Kidney epithelial cell (primary cell): ENCODE data around the gene COL23A1. TPM values are rescaled to one million over a fixed set of nuclear protein-coding genes. Genes with fewer than 3 reads are reported as not detected.

Experiments
- DNase-seq: peaks from one replicate; pipeline ENCODE4 v3.0.0-alpha.2; 2010; ENCODE audit warnings: low read depth
- H3K27me3 ChIP-seq: 2 replicates; pipeline ENCODE4 v1.6.0; 2011; ENCODE audit warnings: low read length; ENCODE audit not compliant: control insufficient read depth, insufficient read depth
- H3K36me3 ChIP-seq: 2 replicates; pipeline ENCODE4 v1.5.1; 2011; ENCODE audit warnings: low read length; ENCODE audit not compliant: control insufficient read depth, insufficient read depth
- H3K4me3 ChIP-seq: 2 replicates; pipeline ENCODE4 v1.5.1; 2011; ENCODE audit warnings: low read depth, mild to moderate bottlenecking, control low read depth, low read length
- total RNA-seq: library from RNA; depleted of rRNA; stranded (reverse); fragments of >200 nt; gene quantifications from 2 replicates; pipeline ENCODE4 v1.2.3, GENCODE V29; 2015
- TF ChIP-seq, protein P1 (sequence below): IDR thresholded peaks from 2 replicates; pipeline ENCODE4 v1.5.1; 2011; ENCODE audit warnings: mild to moderate bottlenecking, moderate library complexity, low read length, control low read depth, inconsistent platforms; ENCODE audit not compliant: insufficient read depth, poor library complexity, severe bottlenecking

COL23A1 gene
- total RNA-seq, 1 donor from 2014 or later: 0.17 TPM

DNA sequence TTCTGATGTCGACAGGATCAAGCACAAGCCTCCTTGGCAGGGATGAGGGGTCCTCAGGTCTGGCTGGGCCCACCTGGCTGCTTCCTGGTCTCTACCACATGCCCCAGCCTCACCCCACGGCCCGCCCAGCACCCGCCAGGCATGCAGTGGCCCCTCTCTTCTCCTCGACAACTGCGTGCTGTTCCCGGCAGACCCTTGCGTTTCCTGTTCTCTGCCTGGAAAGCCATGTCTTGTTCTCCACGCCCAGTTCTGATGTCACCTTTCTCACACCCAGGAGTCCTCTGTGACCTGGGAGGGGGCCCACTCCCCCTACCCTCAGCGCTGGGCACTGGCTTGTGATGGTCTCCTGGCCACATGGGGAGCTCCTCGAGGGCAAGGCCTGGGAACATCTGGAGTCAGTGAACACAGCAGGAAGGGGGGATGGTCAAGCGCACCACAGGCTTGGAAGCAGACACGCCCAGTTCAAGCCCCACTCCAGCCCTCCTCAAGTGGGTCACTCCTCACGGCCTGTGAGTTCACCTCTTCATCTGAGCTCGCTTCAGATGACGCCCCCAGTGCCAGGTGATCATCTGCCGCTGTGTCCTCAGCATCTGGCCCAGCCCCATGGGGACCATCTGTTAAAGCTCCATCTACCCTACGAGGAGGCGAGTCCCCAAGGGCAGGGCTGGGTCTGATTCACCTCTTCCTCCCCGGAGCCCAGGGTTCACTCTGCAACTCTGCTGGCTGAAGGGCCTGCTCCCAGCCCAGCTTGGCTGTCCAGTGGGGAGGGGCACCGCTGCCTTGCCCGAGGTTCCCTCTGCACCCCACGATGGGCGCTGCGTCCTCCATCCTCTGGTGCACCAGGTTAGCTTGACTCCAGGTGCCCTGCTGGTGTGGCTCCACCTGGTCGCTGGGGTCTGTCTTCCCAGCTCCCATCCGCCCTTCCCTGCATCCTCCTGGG, 224.4 kb downstream of the COL23A1 start:
- TF ChIP-seq, protein P1, sequence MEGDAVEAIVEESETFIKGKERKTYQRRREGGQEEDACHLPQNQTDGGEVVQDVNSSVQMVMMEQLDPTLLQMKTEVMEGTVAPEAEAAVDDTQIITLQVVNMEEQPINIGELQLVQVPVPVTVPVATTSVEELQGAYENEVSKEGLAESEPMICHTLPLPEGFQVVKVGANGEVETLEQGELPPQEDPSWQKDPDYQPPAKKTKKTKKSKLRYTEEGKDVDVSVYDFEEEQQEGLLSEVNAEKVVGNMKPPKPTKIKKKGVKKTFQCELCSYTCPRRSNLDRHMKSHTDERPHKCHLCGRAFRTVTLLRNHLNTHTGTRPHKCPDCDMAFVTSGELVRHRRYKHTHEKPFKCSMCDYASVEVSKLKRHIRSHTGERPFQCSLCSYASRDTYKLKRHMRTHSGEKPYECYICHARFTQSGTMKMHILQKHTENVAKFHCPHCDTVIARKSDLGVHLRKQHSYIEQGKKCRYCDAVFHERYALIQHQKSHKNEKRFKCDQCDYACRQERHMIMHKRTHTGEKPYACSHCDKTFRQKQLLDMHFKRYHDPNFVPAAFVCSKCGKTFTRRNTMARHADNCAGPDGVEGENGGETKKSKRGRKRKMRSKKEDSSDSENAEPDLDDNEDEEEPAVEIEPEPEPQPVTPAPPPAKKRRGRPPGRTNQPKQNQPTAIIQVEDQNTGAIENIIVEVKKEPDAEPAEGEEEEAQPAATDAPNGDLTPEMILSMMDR: no peak
- no peaks in the 10 kb centered on the region for H3K36me3 ChIP-seq
- peaks cover 4% of the 10 kb centered on the region for H3K27me3 ChIP-seq
- no peak overlapping the region for H3K4me3 ChIP-seq
- no peak for DNase-seq

DNA sequence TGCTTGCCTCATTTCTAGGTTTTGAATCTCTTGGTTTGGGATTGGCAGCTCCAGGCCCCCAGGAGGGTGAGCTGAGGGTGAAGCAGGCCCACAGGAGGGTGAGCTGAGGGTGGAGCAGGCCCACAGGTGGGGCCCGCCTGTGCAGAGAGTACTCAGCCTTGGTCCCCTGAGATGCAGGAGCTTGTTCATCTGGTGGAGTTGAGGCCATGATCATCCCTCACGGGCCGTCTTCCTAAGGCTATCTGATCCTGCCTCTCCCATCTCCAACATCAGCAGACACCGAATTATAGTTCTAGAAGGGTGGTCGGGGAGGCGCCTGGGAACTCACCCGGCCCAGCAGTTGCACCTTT, 225.9 kb downstream of the COL23A1 start:
- peaks cover 4% of the 10 kb centered on the region for H3K27me3 ChIP-seq
- TF ChIP-seq, protein P1: no peak
- no peak for DNase-seq
- no peaks in the 10 kb centered on the region for H3K36me3 ChIP-seq
- H3K4me3 ChIP-seq: no peak overlapping the region

DNA sequence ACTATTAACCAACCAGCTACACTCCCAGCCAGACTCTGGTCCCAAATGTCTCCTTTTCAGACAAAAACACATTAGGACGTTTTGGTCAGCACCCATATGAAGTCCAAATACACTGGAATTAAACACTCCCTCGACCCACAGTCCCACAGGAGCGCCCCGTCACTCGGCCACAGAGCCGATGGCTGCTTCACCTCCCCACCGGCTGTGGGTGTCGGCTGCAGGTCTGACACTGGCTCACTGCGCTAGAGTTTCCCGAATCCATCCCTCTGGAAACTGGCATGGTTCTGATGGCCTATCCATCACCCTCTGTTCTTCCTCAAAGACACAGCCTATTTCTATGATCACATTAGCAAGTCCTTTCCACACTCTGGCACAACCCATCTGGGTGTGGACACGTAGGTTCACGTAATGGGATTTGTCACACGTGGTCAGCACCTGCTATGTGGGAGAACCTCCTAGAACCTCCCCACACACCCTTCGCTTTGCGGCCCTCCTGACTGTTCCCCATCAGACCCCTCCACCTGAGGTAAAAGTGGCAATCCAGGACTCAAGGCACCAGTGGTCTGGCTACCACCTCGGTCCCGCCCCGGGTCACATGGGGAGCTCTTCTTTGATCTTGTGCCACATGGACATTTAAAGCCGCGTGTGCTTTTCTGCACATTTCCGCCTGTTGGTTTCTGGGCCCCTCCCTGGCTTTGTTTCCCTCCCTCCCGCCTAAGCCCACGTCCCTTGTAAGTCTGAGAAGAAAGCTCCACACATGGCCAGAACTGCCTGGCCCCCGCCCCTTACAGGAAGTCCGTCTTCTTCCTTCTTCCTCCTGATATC, 226.5 kb downstream of the COL23A1 start:
- DNase-seq: no peak
- TF ChIP-seq, protein P1: no peak
- H3K4me3 ChIP-seq: no peak overlapping the region

DNA sequence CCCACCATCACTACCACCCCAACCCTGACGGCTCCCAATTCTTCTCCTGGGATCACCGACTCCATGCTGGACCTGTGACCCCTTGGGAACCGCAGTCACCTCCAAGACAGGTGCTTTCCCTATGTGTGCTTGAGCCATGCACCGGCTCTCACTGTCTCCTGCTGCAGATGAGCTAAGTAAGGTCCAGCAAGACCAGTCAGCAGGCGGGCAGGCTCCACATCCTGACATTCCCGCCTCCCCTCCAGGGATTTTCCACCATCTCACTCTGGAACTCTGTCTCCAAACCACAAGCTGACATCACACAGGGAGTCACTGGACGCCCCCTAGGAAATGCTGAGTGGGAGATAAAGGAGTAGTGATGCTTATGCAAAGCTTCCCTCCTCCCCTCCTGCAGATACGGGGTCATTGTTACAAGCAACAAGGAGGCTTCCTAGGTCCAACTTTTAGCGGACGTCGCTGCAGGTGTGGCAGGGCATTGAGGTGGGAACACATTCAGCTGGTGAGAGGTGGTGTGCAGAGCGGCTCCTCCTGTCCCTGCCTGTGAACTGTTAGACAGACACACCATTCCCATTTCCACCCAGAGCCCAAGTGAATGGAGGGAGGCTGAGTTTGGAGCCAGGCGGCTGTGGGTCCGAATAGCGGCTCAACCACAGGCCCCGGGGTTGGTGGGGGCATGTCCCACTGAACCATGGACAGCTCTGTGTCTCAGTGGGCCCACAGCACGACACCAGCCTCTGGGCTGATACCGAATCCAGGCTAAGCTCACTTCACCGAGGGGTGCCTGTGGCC, 228.3 kb downstream of the COL23A1 start:
- Histone ChIP-seq H3K36me3 (no peaks in the 10 kb centered on the region), H3K4me3 (no peak overlapping the region), H3K27me3 (peaks cover 6% of the 10 kb centered on the region)
- DNase-seq: no peak
- TF ChIP-seq, protein P1: no peak

More for the DNA sequence above, 226.5 kb downstream of the COL23A1 start:
- Histone ChIP-seq H3K36me3 (no peaks in the 10 kb centered on the region), H3K27me3 (peaks cover 4% of the 10 kb centered on the region)

DNA sequence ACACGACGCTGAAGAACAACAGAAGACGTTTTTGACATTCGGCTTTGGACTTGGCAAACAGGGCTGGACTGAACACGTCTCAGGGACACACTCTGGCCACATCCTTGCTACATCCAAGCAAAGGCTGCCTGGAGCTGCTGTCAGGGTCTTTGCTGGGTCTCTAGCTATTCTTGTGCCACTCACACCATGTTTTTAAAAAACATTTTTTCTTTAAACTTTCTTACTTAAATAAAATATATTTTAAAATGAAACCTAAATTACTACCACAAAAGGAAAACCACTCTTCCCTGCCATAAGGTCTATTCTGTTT, 229.3 kb downstream of the COL23A1 start:
- TF ChIP-seq, protein P1: no peak
- no peak overlapping the region for H3K4me3 ChIP-seq
- no peak for DNase-seq
- no peaks in the 10 kb centered on the region for H3K36me3 ChIP-seq
- peaks cover 14% of the 10 kb centered on the region for H3K27me3 ChIP-seq
